ENCODE results near the gene PLIN3. TPM values are rescaled to one million over a fixed set of nuclear protein-coding genes. Genes with fewer than 3 reads are reported as not detected.
"Not testable (repeated sequence)": the region's sequence is repeated elsewhere in the genome, so short reads cannot be mapped to it uniquely, and the experiment has no call there.

The PLIN3 gene
- total RNA-seq, 1 donor from 2014 or later: 35.7 TPM

GRCh38 chr19:4891066-4891465 is 23.6 kb upstream of the PLIN3 start:
- DNase-seq (ENCODE audit: low spot score): no peak

- DNase-seq (ENCODE audit: low spot score): no peak
Observed at GRCh38 chr19:4889034-4889815, 21.8 kb upstream of the PLIN3 start.

- DNase-seq (ENCODE audit: low spot score): not testable (repeated sequence)
Observed at GRCh38 chr19:4887803-4888202, 20.3 kb upstream of the PLIN3 start.

- not testable (repeated sequence) for DNase-seq (ENCODE audit: low spot score)
Observed at GRCh38 chr19:4884993-4885392, 17.5 kb upstream of the PLIN3 start.

GRCh38 chr19:4882874-4883273 is 15.4 kb upstream of the PLIN3 start:
- DNase-seq (ENCODE audit: low spot score): not testable (repeated sequence)

GRCh38 chr19:4879041-4879440 is 11.6 kb upstream of the PLIN3 start:
- DNase-seq (ENCODE audit: low spot score): no peak

- no peak for DNase-seq (ENCODE audit: low spot score)
Observed at GRCh38 chr19:4878491-4878968, 11.1 kb upstream of the PLIN3 start.

- DNase-seq (ENCODE audit: low spot score): peak; percentile 56
Observed at GRCh38 chr19:4877753-4878490, 10.5 kb upstream of the PLIN3 start.

- DNase-seq (ENCODE audit: low spot score): no peak
Observed at GRCh38 chr19:4873930-4874329, 6.5 kb upstream of the PLIN3 start.

GRCh38 chr19:4871711-4872110 is 4.2 kb upstream of the PLIN3 start:
- DNase-seq (ENCODE audit: low spot score): no peak

- DNase-seq (ENCODE audit: low spot score): peak; percentile 50
Observed at GRCh38 chr19:4870025-4870700, 2.7 kb upstream of the PLIN3 start.

GRCh38 chr19:4868286-4868834 is 893 bp upstream of the PLIN3 start:
- no peak for DNase-seq (ENCODE audit: low spot score)

GRCh38 chr19:4866595-4867424 is 657 bp downstream of the PLIN3 start:
- peak; percentile 66 for DNase-seq (ENCODE audit: low spot score)

GRCh38 chr19:4861147-4861546 is 6.3 kb downstream of the PLIN3 start:
- peak; percentile 67 for DNase-seq (ENCODE audit: low spot score)

- DNase-seq (ENCODE audit: low spot score): no peak
Observed at GRCh38 chr19:4859697-4860096, 7.8 kb downstream of the PLIN3 start.

- not testable (repeated sequence) for DNase-seq (ENCODE audit: low spot score)
Observed at GRCh38 chr19:4856468-4856867, 11.0 kb downstream of the PLIN3 start.

GRCh38 chr19:4853506-4853905 is 14.0 kb downstream of the PLIN3 start:
- not testable (repeated sequence) for DNase-seq (ENCODE audit: low spot score)

GRCh38 chr19:4852484-4852883 is 15.0 kb downstream of the PLIN3 start:
- DNase-seq (ENCODE audit: low spot score): no peak

- DNase-seq (ENCODE audit: low spot score): peak; percentile 73
Observed at GRCh38 chr19:4851551-4852290, 15.7 kb downstream of the PLIN3 start.

- no peak for DNase-seq (ENCODE audit: low spot score)
Observed at GRCh38 chr19:4849019-4849418, 18.4 kb downstream of the PLIN3 start.

Data from ureter (tissue), 1 donor.